Esophagus squamous epithelium (tissue), 4 donors: ENCODE results near the gene ASS1.

Source experiments
- CTCF ChIP-seq, 6 experiments: fragments of 450-650 bp in 4 of 6; fragments of 200-600 bp in 2 of 6; sonication (generic) in 2 of 6; IDR thresholded peaks; one replicate each; pipeline ENCODE4 v1.5.1; 2016 to 2019; ENCODE audit warnings: antibody characterized with exemption in 6 of 6, mild to moderate bottlenecking in 4 of 6, moderate library complexity in 4 of 6
- POLR2A ChIP-seq, 4 donors: fragments of 450-650 bp; IDR thresholded peaks; one replicate each; pipeline ENCODE4 v1.6.1; 2017; ENCODE audit warnings: antibody characterized with exemption in 4 of 4, mild to moderate bottlenecking in 4 of 4, moderate library complexity in 3 of 4

DNA sequence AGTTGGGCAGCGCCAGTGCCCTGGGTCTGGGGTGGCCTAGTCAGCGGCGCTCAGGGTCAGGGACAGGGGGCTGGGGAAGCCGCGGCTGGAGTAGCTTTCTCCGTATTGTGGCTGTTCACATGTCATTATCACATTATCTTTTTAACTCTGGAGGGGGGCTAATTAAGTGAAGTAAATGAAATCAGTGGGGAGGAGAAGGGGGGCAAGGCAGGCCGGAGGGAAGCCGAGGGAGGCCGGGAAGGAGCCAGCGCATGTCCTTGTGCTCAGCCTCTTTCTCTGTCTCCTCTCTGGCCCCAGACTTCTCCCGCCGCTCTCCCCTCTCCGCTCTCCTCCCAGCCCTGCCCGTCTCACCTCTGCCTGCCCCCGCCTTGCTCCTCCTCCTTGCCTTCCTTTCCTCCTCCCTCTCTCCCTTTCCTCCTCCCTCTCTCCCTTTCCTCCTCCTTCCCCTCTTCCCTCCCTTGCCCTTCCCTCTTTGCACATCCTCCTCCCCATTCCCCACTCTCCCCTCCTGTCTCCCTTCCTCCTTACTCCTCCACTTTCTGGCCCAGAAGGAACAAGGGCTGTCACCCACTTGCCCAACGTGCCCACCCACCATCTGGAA is 38.7 kb downstream of the ASS1 start:
- TF ChIP-seq CTCF (IDR thresholded peaks at IDR 0.05) (no peak), POLR2A (IDR thresholded peaks at IDR 0.05) (no peak)
